Adrenal gland (tissue), 12 donors: Measurements from ENCODE around the gene DTX1. TPM values are rescaled to one million over a fixed set of nuclear protein-coding genes. Genes with fewer than 3 reads are reported as not detected.

Experiments
- DNase-seq, 7 donors: peaks; one replicate each; pipeline ENCODE4 v3.0.0-alpha.2; 2019 to 2020
- H3K27ac ChIP-seq, 5 donors: fragments of 200-600 bp; sonication (generic) in 4 of 5; 1 replicate in 3 of 5; 2 replicates in 2 of 5; pipeline versions ENCODE4 v1.5.1 to v1.8.0; 2016 to 2020; ENCODE audit warnings: mild to moderate bottlenecking in 1 of 5
- H3K27me3 ChIP-seq: fragments of 200-600 bp; 2 replicates; pipeline ENCODE4 v1.8.0; 2021
- H3K36me3 ChIP-seq, 2 donors: fragments of 200-600 bp; replicated peaks in 1 of 2; 1 replicate in 1 of 2; 2 replicates in 1 of 2; pipeline versions ENCODE4 v1.5.1 to v1.8.0; 2018 to 2022
- H3K4me1 ChIP-seq, 2 donors: fragments of 200-600 bp; replicated peaks in 1 of 2; 1 replicate in 1 of 2; 2 replicates in 1 of 2; pipeline versions ENCODE4 v1.5.1 to v1.8.0; 2018 to 2021
- H3K4me3 ChIP-seq, 4 donors: fragments of 200-600 bp; sonication (generic) in 3 of 4; one replicate each; pipeline ENCODE4 v1.5.1; 2016 to 2018
- H3K9me3 ChIP-seq, 3 donors: fragments of 200-600 bp; sonication (generic) in 1 of 3; replicated peaks in 1 of 3; 1 replicate in 2 of 3; 2 replicates in 1 of 3; pipeline versions ENCODE4 v1.5.1 to v1.8.0; 2016 to 2021
- CTCF ChIP-seq, 6 experiments: fragments of 450-650 bp in 4 of 6; fragments of 200-600 bp in 2 of 6; sonication (generic) in 1 of 6; IDR thresholded peaks; 1 replicate in 5 of 6; 2 replicates in 1 of 6; pipeline versions ENCODE4 v1.5.1 to v1.8.0; 2016 to 2021; ENCODE audit warnings: antibody characterized with exemption in 6 of 6, mild to moderate bottlenecking in 2 of 6, moderate library complexity in 1 of 6
- POLR2A ChIP-seq, 2 donors: fragments of 450-650 bp; IDR thresholded peaks; one replicate each; pipeline ENCODE4 v1.6.1; 2017; ENCODE audit warnings: antibody characterized with exemption in 2 of 2, mild to moderate bottlenecking in 2 of 2, moderate library complexity in 1 of 2
- WGBS, 4 donors: extraction: QIAGEN DNeasy Blood & Tissue Kit in 2 of 4; methylation state at CpG; one replicate each; pipeline versions ENCODE4 v1.1.5 to v1.1.7; 2013 to 2017; 5-methylcytosine and 5-hydroxymethylcytosine counted together
- intact Hi-C, 2 donors: fragments of 100-400 bp; cut with DNase I; formaldehyde crosslinking; loops; one replicate each; pipeline versions ENCODE4 v1.14.1 to v1.15.0; 2022 to 2023
- polyA plus RNA-seq, 3 donors: library from polyadenylated mRNA; stranded (reverse); fragments of 200-250 nt in 2 of 3; fragments of 350-450 nt in 1 of 3; fragmentation: Illumina TruSeq in 1 of 3; extraction: RNeasy Lipid Tissue Mini Kit (QIAGEN cat#74804) in 1 of 3; gene quantifications; one replicate each; pipeline ENCODE4 v1.2.3, GENCODE V29; 2013 to 2014
- total RNA-seq, 9 donors: library from RNA; depleted of rRNA in 4 of 9; stranded (reverse); fragments of >200 nt in 4 of 9; fragments of 120-200 nt in 1 of 9; fragmentation: NEBNext Ultra II Directional in 1 of 9; extraction: Animal tissue kit (Norgen Biotek cat#: 25700) in 1 of 9; gene quantifications; one replicate each; pipeline versions ENCODE4 v1.1.0 to v1.2.4, GENCODE V29; 2013 to 2023
- donor health status: healthy with polysubstance abuse.
- donor health status: Bipolar disorder and iron deficiency.
- donor health status: DM: yes; HTN: yes; CAD: no.
- donor health status: DM: no; HTN: no; CAD: no.
- donor health status: DM: no; HTN: no; CAD: no.
- donor health status: DM: yes; HTN: yes; CAD: no.

Gene DTX1
- total and polyA plus RNA-seq, 12 donors, result 1.3 to 20.0 (median 6.9) TPM

GRCh38 chr12:113022563-113023297 lies 33.8 kb upstream of the DTX1 start:
- intact Hi-C loops, result no loop called here
- H3K4me3 ChIP-seq, result no peak overlapping the region
- H3K36me3 ChIP-seq, result no peaks in the 10 kb centered on the region
- no peak overlapping the region for H3K27ac ChIP-seq
- DNase-seq, result no peak
- H3K27me3 ChIP-seq, result no peaks in the 10 kb centered on the region
- no peaks in the 10 kb centered on the region for H3K9me3 ChIP-seq
- 87 to 97% (median 90%) methylated on average over 3 of the region's 3 CpGs for WGBS, 4 donors
- H3K4me1 ChIP-seq, result no peaks in the 10 kb centered on the region
- TF ChIP-seq CTCF (IDR thresholded peaks at IDR 0.05) (no peak), POLR2A (IDR thresholded peaks at IDR 0.05) (no peak)

GRCh38 chr12:113027726-113028125 lies 28.8 kb upstream of the DTX1 start:
- intact Hi-C loops, result no loop called here
- 59 to 74% (median 67%) methylated on average over 4 of the region's 4 CpGs for WGBS, 4 donors

GRCh38 chr12:113030875-113031525 lies 25.5 kb upstream of the DTX1 start:
- TF ChIP-seq CTCF (IDR thresholded peaks at IDR 0.05) (peak; percentile 76 to 94 (median 86)), POLR2A (IDR thresholded peaks at IDR 0.05) (no peak)
- Histone ChIP-seq H3K27me3 (no peaks in the 10 kb centered on the region), H3K4me3 (no peak overlapping the region), H3K36me3 (no peaks in the 10 kb centered on the region), H3K27ac (no peak overlapping the region), H3K4me1 (no peaks in the 10 kb centered on the region), H3K9me3 (no peaks in the 10 kb centered on the region)
- DNase-seq, result peak; percentile 26 to 76 (median 65)
- WGBS, 4 donors, result 8 to 10% (median 8%) methylated on average over 9 of the region's 9 CpGs
- intact Hi-C loops, result loop anchor here in 1 of 2 donors (2.0 kb wide), 1 partner anchor 38 kb away; no protein-coding TSS in a partner anchor

More at GRCh38 chr12:113027726-113028125, 28.8 kb upstream of the DTX1 start:
- no peaks in the 10 kb centered on the region for H3K27me3 ChIP-seq
- no peak for DNase-seq
- H3K9me3 ChIP-seq, result no peaks in the 10 kb centered on the region
- H3K36me3 ChIP-seq, result no peaks in the 10 kb centered on the region
- TF ChIP-seq POLR2A (IDR thresholded peaks at IDR 0.05) (no peak), CTCF (IDR thresholded peaks at IDR 0.05) (no peak)
- no peak overlapping the region for H3K27ac ChIP-seq
- H3K4me3 ChIP-seq, result no peak overlapping the region
- H3K4me1 ChIP-seq, result no peaks in the 10 kb centered on the region

GRCh38 chr12:113039911-113040445 lies 16.6 kb upstream of the DTX1 start:
- intact Hi-C loops, result no loop called here
- Histone ChIP-seq H3K27ac (peak overlapping the region in 1 of 5 donors; percentile 37), H3K4me1 (peaks cover 0 to 10% of the 10 kb centered on the region in 2 donors), H3K36me3 (no peaks in the 10 kb centered on the region), H3K4me3 (no peak overlapping the region), H3K27me3 (no peaks in the 10 kb centered on the region), H3K9me3 (no peaks in the 10 kb centered on the region)
- DNase-seq, result no peak
- 73 to 84% (median 75%) methylated on average over 4 of the region's 4 CpGs for WGBS, 4 donors
- no peak for TF ChIP-seq POLR2A (IDR thresholded peaks at IDR 0.05)
- no peak for TF ChIP-seq CTCF (IDR thresholded peaks at IDR 0.05)
